Measurements from ENCODE around the gene IL17RA.

GRCh38 chr22:17097062-17097461 lies 12.3 kb downstream of the IL17RA start:
- TF ChIP-seq CTCF (IDR thresholded peaks at IDR 0.05; ENCODE audit: borderline replicate concordance, extremely low read depth, low read length, poor library complexity, severe bottlenecking) (no peak), EZH2 (IDR thresholded peaks at IDR 0.05; ENCODE audit: borderline replicate concordance, low read depth, low read length, severe bottlenecking) (no peak)

Measured in DND-41 (cell line).